ENCODE measurements around the gene GNAS.
A peak's percentile ranks its signal among the peaks of the same experiment; 100 is the strongest.

GNAS gene

GRCh38 chr20:58882704-58883089 lies 30.2 kb downstream of the GNAS start:
- no peak for DNase-seq

GRCh38 chr20:58883241-58883691 lies 30.8 kb downstream of the GNAS start:
- no peak for DNase-seq

DNA sequence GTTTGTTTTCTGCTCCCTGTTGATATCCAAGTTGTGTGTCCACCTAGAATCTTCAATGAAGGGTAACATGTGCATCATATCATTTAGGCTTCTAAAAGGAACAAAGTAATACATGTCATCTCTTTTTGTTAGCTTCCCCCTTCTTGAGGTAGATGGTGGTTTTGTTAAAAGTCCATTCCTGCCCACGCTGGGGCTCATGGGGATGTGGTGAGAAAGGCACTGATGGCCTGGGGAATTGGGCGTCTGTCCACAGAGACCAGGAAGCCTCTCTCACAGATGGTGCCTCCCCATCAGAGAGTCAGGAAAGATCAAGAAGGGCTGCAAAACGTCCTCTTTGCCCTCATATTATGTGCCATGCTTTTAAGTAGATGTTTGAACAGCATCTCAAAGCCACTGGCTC lies 32.5 kb downstream of the GNAS start:
- DNase-seq = no peak

DNA sequence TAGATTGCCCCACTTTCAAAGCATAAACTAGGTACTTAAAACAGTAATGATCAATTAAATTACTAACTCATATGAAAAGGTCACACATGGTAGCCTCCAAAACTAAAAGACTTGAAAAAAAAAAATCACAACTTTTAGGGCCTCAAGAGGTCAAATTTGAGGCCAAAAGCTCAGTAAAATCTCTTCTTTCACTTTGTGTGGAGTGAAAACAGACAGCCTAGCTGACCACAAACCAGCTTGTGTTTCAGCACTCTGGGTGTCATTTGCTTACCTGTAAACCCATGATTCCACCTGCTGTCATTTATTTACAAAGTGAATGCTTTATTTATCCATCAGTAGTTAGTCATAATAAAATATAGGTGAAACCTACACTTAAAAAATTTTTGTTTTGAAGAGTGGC lies 34.0 kb downstream of the GNAS start:
- no peak for DNase-seq

DNA sequence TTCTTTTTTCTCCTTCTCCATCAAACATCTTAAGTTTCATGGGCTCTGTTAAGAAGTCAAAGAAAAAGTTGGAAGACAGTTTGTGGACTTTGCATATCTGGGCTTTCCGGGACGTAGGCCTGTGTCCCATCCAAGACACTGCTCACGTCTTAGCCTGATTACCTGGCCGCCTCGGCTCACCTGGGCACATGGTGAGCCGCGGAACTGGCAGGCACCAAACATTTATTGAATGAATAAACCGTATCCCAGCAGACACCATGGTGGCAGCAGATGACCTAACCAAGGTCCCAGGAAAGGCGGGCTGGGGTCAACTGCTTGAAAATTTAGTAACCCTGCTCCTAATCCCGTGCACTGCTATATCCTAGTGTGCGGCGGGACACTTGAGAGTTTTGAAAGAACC lies 35.6 kb downstream of the GNAS start:
- DNase-seq = no peak

- DNase-seq = peak; percentile 84
These were observed 36.2 kb downstream of the GNAS start for GRCh38 chr20:58888521-58889333.

DNA sequence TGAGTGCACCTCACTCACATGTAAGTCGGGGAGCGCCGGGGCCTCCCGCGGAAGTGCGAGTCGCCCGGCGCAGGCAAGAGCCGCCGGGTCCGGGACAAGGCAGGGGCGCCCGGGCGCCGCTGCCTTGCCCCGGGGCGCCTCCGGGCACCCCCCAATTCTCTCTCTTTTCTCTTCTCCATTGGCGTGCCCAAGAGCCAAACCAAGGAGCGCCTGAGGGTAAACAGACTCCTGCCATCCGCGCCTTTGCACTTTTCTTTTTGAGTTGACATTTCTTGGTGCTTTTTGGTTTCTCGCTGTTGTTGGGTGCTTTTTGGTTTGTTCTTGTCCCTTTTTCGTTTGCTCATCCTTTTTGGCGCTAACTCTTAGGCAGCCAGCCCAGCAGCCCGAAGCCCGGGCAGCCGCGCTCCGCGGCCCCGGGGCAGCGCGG lies 36.8 kb downstream of the GNAS start:
- DNase-seq = no peak

- DNase-seq = peak; percentile 18
These were observed 37.4 kb downstream of the GNAS start for GRCh38 chr20:58889798-58890517.

GRCh38 chr20:58890518-58891085 lies 38.1 kb downstream of the GNAS start:
- peak; percentile 83 for DNase-seq

DNA sequence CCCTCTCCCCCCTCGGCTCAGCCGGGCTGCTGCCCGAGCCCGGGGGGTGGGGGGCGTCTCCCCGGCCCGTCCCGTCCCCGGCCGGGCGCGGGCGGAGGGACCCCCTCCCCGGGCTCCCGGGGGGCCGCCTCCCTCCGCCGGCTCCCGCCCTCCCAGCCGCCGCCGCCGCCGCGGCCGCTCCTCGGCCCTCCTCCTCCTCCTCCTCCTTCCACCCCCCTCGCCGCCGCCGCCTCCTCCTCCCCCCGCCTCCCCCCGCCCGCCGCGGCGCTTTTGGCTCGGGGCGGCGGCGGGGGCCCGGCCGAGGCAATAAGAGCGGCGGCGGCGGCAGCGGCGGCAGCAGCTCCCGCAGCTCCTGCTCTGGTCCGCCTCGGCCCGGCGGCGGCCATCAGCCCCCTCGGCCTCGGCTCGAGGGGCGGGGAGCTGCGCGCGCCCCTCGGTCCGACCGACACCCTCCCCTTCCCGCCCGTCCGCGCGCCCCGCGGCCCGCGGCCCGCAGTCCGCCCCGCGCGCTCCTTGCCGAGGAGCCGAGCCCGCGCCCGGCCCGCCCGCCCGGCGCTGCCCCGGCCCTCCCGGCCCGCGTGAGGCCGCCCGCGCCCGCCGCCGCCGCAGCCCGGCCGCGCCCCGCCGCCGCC lies 38.7 kb downstream of the GNAS start:
- DNase-seq = peak; percentile 87

- peak; percentile 49 for DNase-seq
These were observed 39.2 kb downstream of the GNAS start for GRCh38 chr20:58891718-58892140.

GRCh38 chr20:58892141-58892931 lies 39.8 kb downstream of the GNAS start:
- DNase-seq = peak; percentile 84

GRCh38 chr20:58892932-58893224 lies 40.4 kb downstream of the GNAS start:
- DNase-seq = no peak

DNA sequence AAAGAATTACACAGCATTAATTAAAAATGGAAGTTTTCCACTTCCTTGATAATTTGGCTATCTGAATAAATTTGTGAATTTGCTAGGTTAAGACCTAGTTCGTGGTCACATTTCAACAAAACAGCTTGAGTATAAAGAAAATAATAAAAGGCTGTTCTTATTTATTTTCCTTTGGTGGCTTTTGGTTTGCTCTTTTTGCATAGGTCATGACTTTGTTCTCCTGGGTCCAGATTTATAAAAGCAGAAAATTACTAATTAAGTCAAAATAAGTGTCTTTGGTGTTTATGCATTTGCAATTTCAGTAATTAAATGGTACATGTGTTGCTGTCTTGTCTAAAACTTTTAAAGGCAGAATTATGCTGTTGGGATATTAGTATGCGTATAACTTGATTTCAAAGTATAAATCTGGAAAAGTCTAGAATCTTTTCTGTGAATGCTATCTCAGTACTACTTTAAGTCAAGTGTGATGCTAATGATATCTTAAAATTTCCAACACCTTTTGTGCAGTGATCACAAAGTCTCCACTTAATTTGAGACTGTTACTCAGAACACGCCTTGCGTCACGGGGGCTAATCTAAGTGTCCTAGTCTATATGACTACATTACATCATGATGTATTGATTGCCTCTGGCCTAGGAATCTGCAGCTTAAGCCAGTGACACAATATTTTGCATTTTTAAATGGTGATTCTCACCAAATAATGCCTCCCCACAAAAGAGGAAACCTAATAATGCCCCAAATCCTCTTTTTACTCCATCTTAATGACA lies 41.0 kb downstream of the GNAS start:
- DNase-seq = no peak

GRCh38 chr20:58894652-58895447 lies 42.3 kb downstream of the GNAS start:
- DNase-seq = no peak

DNA sequence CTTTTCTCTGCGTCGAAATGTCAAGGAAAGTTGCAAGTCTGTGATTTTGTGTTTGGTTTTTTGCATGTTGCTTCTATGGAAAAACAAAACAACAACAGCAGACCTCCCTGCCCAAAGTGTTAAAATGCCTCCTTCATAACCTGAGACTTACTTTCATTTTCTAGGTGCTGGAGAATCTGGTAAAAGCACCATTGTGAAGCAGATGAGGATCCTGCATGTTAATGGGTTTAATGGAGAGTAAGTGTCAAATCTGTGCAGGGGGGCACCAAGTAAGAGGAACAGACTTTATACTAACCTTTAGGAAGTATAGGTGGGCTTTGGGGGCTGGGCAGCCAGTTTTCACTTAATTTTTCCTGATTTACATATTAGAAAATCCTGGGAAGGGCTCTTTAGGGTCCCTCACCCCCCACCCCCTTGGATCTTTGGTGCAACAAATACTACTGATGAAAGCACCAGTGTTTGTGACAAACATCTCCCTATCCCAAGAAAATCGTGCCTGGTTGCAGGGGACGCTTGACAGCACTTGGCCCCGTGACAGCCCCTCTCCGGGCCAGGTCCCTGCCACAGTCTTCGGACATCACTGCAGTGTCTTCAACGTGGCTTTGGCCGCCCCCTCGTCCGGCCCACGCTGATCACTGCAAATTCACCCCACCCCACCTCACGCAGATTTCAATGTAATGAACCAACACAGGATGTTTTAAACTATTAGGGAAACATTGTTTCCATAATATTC lies 43.1 kb downstream of the GNAS start:
- no peak for DNase-seq

DNA sequence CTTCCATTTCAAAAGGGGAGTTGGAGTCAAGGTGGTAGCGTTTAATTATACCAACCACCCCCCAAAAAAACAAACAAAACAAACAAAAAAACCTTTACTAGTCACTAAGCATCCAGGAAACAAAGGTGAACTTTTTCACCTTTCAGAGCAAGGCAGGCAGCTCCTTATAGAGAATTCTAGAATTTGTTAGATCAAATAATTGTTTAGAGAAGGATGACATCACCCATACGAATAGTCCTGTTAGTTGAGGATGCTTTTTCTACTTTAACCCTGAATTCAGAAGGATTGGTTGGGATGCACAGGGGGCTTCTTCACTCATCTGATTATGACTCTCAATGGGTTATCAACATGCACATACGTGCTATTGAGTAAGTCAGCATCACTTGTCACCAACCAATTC lies 44.3 kb downstream of the GNAS start:
- DNase-seq = no peak

DNA sequence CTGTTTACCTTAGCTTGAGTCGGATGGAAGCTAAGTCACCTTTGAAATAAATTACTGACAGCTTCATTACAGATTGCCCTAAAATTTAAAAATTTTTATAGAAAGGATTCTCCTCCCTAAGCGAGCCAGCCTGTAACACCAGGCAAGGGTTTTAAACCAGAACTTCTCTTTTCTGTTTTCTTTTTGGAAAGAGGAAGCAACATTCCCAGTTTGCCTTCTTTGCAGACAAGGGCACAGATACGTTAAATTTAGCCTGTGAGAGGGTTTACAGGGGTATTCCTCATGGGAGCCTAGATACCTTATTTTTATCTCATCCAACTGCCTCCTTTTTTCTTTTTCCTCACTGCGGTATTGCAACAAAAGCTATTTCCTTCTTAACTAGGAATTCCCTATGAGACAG lies 45.0 kb downstream of the GNAS start:
- no peak for DNase-seq

GRCh38 chr20:58898629-58899408 lies 46.3 kb downstream of the GNAS start:
- DNase-seq = no peak

DNA sequence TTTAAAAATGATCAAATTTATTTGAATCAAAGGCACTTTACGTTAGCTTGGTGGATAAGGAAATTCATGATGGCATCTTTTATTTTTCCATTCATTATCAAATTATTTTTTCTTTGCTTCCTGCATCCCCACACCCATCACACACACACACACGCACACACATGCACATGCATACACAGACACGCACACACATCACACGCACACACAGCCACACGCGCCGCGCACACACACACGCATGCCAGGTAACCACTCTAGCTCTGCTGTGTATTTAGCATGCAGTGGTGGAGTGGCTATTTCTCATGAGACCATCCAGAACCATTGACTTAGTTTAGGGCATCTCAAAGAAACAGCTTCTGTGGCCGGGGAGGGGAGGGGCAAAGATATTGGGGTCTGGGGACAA lies 47.0 kb downstream of the GNAS start:
- DNase-seq = no peak

Measured in CD4-positive, alpha-beta T cell treated with Interleukin-17A for 4 hours (primary cell).